CD4-positive, alpha-beta T cell treated with Interleukin-4 for 1 hour (primary cell): ENCODE results near the gene TFAM.

Experiments
- DNase-seq, 2 donors: peaks; one replicate each; pipeline ENCODE4 v3.0.0-alpha.2; 2020 to 2022

The TFAM gene

DNA sequence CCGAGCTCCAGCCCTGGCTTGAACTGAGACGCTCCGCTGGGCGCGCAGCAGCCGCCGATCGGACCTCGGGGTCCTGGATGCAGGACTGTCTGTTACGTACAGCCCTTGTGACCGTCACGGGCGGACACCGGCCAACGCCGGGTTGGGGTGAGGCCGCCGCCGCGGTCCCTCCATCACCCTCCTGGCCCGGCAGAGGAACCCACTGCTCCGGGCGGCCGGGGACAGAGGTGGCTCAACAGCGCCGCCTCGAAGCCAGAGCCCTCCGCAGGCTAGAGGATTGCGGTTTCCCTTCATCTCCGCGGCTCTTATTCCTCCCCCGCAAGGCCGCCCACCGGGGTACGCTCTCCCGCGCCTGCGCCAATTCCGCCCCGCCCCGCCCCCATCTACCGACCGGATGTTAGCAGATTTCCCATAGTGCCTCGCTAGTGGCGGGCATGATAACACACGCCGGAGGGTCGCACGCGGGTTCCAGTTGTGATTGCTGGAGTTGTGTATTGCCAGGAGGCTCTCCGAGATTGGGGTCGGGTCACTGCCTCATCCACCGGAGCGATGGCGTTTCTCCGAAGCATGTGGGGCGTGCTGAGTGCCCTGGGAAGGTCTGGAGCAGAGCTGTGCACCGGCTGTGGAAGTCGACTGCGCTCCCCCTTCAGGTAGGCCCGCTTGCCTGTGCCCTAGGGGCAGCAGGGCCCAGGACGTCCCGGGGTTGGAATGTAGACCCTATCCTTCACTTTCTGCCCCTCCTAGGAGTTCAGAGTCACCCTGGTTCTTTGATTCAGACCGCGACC, at the start of gene TFAM:
Gene TFAM, plus strand, starts transcription at position 412 of the 785 bp plus-strand sequence. Its CDS starts 138 bp downstream, at position 550.
- DNase-seq, result peak; percentile 95 to 97

DNA sequence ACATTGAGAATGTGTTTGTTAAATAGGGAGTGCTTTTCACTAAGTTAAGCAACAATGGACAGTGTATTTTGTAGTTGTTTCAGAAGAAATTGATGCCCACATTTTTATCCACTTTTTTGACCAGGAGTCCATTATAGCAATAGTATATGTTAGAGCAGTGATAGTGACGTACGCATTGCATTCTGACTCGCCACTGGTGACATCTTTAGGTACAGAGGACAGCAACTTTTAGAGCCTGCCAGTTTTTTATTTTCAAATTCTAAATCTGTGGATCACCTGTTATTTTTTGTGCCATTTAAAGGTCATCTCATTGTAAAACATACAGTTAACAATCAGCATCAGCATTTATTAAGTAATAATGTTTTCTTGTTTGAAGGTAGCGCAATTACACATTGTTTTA, 49.0 kb upstream of the TFAM start:
- no peak for DNase-seq

DNA sequence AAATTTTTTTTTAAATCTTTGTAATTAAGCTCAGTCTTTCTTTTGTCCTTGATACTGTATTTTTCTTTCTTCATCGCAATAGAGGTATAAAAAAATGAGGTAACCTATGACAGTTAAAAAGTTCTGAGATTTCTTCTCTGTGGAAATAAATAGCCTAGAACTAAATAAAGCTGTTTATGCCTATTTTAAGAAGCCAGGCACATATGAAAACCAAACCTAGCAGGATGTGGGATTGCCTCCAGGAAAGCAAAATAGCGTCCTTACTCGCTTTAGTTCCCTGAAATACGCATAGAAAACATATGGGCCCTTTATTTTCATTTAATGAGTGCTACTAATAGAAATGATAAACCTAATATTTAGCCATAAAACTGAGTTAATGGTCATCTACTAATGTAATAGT, 43.8 kb upstream of the TFAM start:
- DNase-seq, result no peak

DNA sequence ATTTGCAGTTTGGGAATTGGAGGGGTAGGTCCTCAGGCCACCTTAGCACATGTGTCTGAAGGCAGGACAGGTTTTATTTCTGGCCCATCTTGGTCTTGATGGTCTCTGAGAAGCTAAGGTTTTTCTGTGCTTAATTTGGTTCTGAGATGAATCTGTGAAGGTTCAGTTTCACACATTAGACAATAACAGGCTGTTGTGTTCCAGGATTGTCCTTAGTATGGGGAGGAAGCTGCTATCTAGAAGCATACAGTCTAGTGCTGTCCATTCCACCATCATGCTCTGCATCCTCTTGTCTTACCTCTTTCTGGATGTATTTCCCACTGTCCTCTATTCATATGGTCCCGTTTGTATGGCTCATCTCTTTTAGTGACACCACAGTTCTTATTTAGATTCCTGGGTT, 43.3 kb upstream of the TFAM start:
- DNase-seq, result no peak

DNA sequence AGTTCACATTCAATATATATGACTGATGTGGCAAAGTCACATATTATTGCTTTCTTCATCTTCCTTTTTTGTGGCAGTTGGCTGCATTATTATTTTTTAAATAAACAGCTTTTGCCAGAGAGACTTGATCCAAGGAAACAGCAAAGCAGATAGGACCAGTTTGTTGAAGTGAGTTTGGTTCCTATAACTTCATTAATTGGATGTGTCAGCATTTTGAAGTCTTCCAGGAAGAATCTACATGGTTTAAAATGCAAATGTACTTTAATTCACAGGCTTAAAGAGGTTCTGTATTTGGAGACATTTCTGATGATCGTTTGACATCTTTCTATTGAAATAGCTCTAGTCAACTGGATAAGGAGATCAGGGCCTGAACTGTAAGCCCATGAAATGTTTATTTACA, 37.2 kb upstream of the TFAM start:
- DNase-seq, result no peak

DNA sequence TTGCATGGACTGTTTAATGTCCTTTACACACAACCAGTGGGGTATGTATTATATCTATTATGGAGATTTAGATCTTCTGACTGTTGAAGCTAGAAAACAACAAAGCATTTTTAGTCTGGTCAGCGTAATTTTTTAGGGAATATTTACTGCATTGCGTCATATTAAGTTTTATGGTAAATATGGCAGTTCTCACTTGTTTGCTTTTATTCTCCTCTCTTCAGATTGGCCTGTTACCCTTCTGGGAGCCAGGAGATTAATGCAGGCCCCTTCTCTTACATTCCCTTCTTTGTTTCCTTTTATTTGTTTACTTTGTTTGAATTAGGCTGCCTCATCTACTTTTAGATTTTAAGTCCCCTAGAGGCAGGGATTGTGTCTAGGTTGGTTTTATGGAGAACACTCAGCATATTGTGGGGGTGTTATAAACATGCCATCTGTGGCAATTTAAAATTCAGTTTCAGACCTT, 36.6 kb upstream of the TFAM start:
- no peak for DNase-seq

DNA sequence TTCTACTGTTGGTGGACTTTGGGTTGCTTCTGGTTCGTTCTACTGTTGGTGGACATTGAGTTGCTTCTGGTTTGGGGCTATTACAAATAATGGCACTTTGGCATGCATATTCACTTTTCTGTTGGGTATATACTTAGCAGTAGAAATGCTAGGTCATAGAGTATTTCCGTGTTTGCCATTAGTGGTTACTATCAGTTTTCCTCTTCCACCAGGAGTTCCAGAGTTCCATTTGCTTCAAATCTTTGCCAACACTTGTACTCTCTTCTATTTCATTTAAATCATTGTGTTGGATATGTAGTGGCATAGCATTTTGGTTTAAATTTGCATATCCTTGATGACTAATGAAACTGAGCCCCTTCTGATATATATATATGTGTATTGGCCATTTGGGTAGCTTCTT, 35.2 kb upstream of the TFAM start:
- DNase-seq, result no peak

DNA sequence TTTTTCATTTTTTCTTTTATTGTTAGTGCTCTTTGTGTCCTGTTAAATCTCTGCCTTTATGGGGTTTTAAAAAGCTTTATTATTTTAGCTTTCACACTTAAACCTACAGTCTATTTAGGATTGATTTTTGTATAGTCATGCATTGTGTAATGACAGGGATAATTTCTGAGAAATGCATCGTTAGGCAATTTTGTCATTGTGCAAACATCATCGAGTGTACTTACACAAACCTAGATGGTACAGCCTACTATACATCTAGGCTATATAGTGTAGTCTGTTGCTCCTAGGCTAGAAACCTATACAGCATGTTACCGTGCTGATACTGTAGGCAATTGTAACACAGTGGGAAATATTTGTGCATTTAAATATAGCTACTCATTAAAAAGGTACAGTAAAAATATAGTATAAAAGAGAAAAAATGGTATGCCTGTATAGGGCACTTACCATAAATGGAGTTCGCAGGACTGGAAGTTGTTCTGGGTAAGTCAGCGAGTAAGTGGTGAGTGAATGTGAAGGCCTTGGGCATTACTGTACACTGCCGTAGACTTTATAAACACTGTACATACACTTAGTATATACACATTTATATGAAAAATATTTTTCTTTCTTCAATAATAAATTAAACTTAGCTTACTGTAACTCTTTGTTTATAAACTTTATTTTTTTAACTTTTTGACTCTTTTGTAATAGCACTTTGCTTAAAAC, 34.4 kb upstream of the TFAM start:
- no peak for DNase-seq

DNA sequence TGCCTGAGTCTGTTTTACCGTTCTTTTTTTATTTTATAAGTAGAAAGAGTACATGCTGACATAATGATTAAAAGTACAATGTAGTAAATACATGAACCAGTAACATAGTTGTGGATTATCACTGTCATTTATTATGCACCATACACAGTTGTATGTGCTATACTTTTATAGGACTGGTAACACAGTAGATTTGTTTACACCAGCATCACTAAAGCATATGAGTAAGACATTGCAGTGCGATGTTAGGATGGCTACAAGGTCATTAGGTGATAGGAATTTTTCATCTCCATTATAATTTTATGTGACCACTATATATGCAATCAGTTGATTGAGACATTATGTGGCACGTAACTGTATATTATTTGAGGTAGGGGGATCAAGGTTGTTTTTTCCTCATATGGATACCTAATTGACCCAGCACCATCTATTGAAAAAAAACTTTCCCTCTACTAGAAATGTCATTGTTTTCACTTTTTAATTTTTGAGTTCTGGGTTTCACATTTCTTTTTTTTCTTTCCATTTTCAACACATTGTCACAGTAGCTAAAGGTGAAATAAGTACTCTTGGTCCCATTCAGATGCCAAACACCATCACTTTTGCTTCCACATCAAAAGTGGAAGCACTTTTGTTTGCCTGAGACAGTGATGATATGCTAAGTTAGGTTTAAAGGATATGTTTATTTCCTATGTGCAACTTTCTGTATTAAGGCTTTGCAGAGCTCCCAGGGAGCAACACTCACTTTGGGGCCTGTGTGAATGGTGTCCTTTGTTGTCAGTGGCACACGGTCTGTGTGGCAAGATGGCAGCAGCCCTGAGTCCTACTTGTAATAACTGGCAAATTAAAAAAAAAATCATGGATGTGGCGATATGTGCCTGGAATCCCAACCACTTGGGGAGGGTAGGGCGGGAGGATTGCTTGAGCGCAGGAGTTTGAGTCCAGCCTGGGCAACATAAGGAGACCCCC, 33.3 kb upstream of the TFAM start:
- DNase-seq, result no peak

DNA sequence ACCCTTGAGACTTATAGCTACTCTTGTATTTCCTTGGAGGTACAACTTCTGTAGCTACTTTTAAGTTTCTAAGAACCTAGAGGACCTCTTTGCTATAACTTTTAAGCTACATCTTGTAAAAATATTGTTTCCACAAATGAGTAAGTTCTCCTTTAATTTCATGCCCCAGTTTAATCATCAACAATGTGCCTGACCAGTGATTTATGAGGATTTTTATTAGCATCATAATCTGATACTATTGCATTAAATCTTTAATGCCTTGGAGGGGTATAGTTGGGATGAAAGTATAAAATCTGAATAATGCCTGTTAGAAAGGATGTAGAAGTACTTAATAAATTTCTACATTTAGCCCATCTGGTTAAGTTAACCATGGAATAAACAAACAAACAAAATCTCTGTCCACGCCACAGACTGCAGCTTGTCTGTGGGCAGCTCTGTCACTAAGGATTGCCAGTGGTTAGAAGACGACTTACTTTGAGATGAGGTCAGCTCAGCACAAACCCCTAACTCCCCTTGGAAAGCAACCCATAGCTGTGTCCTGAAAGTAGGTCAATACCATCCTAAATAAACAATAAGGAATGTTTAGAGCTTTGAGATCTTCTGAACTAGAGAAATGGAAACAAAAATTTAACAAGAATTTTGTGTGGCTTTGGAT, 32.1 kb upstream of the TFAM start:
- DNase-seq, result no peak

DNA sequence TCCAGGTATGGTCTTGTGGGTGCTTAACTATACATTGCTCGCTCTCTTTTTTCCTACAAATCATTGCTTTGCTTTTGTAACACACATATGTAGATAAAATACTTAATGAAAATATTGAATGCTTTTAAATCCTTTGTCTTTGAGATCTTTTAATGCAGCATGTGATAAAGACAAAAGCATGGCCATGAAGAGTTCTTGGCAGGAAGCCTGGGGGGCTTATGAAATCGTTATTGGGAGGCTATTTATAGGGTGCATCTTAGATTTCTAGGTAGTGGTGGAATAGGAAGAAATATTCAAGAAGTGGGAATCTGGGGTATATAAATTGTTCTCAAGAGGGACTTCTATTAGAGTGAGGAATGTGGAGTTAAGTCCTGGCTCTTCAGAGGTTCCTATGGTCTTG, 28.5 kb upstream of the TFAM start:
- DNase-seq, result no peak

DNA sequence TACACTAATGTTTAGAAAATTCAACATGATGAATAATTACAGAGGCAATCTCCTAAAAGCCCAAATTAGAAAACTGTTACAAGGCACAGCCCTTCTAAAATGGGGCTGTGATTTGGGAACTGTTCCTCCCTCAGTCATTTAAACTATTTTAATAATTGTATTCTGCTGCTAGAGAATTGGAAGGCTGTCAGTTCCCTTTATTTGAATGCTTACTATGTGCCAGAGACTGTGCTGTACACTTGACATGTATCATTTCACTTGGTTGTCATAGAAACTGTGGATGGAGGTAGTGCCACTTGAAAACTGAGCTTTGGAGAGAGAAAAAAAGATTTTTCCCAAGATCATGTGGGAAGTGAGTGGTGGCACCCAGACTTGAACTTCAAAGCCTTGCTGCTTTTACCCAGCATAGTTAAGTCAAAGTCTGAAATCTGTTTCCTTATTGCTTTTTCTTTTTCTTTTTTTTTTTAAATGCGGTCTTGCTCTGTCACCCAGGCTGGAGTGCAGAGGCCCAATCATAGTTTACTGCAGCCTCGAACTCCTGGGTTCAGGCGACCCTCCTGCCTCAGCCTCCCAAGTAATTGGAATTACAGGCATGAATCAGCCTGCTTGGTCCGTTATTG, 26.8 kb upstream of the TFAM start:
- DNase-seq, result no peak

DNA sequence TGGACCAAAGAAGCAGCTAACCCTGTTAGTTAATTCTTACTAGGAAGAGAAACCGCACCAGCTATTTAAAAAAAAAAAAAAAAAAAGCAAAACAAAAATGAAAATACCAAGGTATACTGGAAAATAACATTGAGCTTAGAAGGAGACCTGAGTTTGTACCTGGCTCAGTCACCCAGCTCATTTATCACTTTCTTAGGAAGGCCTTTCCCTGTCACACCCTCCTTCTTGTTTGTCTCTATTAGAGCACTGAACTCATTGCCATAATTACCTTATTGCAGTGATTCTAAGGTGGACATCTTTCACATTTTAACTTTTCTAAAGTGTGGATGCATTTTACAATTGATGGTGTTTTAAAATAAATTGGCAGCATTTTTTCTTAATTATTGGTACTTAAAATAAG, 26.3 kb upstream of the TFAM start:
- no peak for DNase-seq

DNA sequence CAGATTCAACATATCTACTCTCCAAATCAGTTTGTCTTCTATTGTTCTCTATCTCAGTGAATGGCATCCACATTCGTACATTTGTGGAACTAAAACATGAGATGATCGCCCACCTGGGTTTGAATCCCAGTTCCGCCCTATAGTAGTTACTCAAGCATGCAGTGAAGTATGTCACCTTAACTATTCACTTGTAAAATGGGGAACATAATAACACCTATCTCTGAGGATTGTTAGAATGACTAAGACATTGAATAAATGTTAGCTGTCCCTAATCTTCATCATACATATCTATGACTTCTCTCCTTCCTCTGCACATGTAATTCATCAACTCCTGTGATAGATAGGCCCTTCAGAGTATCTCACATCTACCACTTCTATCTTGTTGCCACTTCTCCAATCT, 25.7 kb upstream of the TFAM start:
- DNase-seq, result no peak

DNA sequence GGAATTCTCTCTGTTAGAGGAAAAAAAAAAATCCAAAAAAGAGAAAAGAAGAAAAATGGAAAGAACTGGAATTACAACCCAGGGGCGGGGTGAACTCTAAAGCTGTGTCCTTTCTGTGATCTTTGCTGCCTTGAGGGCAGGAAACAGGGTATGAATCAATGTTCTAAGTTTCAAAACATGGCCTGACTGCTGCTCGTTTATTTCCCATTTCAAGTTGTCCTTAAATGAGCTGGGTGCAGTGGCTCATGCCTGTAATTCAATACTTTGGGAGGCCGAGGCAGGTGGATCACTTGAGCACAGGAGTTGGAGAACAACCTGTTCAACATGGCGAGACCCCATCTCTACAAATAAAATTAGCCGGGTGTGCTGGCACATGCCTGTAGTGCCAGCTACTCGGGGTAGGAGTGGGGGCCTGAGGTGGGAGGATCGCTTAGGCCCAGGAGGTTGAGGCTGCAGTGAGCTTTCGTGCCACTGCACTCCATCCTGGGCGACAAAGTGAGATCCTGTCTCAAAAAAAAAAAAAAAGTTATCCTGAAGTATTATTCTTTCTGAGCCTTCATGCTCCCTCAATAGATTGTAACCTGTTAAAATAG, 24.7 kb upstream of the TFAM start:
- DNase-seq, result no peak

DNA sequence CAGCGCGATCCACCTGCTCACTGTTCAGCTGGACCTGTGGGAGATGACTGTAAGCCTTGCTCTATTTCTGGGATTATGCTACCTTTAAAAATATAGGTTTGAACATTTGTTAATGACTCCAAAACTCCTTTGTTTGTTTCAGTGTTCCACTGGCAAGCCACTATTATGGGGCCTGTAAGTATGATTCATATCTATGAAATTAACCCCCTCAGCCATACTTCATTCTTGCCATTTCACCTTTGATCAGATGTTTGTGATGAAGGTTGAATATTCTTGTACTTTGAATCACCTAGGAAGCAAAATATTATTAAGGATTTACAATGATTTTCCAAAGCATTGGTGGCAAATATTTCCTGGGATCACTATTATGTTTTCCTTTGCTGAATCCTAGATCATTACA, 23.9 kb upstream of the TFAM start:
- DNase-seq, result no peak

DNA sequence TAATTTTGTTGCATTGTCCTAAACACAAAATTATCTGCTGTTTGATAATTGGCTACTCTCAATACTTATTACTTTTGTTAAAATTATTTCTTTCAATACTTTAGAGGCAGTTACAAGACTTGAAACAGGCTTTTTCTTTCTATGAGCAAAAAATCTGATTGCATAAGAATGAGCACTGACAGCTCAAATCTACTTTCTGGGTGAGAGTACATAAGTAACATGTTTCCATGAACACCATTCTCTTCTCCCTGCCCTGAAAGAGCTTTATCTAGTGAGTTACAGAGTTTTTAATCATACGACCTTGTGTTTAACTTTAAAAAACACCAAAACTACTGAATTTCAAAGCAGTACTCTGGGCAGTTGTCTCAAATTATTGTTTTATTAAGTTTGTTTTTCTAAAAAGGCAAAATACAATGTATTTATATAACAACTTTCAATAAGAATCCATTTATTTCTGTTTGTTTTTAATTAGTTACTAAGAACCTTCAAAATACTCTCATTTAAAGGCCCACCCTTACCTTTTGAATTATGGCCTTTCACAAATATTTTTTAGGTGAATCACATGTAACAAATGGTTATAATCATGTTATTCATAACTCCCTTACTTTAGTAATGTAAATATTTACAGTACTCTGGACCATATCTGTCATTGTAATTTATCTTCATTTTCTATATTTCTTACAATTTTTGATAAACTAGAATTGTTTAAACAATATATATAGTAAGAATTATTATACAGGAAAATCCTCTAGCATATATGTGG, 23.0 kb upstream of the TFAM start:
- no peak for DNase-seq

DNA sequence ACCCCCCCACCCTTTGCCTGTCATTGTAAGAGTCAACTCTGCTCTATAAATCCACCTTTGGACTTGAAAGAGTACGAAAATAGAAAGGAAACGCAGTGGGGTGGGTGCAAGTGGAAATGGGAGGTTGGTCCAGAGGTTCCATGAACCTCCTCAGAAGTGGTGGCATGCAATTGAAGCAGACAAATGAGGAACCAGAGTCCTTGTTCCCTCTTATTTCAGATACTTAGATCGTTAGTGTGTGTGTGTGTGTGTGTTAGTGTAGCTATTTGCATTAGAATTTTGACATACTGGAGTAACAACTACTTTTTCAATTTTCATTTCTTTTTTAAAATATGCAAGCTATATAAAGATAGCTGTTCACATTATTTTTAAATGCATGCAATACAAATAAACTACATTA, 18.1 kb upstream of the TFAM start:
- DNase-seq, result no peak

DNA sequence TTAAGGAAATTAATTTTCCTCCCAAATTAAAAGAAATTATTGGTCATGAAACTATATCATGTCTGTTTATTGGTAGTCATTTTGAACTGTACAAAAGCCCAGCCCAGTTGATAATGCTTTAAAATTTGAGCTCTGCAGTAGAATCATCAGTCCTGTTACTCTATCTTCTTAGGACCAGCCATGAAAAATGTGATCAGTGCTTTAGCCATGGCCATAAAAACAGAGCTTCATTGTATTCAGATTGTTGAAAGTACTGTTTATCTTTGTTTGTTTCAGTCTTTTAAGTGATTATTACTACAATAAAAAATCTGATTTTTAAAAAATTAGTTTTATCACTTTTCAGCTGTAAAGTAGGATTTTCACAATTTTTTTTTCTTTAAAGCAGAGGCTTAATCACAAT, 13.7 kb upstream of the TFAM start:
- no peak for DNase-seq

DNA sequence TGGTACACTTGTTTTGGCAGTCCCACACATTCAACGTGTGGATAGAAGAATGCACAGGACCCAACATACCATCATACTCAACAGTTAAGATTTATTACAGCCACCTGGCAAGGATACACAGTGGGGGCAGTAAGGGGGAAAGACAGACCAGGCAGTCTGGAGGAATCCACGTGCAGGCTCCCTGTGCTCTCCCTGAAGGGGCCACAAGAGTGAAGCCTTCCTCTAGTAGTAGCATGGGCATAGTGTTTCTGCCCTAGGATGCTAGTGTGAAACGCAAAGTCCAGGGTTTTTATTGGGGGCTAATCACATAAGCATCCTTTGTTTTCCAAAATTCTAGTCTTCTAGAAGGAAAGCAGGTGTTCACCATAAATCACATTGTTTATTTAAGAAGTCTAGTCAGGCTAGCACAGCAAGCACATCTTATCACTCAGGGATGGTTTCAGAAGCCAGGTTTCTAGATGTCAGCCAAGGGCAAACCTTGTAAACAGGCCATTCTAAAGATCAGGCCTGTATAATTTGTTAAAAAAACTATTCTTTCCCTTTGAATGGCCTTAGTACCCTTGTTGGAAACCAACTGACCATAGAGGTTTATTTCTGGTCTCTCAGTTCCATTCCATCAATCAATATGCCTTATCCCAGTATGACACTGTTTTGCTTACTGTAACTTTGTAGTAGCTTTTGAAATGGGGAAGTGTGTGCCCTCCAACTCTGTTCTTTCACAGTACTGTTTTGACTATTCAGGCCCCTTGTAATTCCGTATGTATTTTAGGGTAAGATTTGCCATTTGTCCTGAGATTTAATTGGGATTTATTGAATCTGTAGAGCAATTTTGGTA, 12.4 kb upstream of the TFAM start:
- no peak for DNase-seq
